Osteocyte (in vitro differentiated cells): Measurements from ENCODE around the gene CHRM2. TPM values are rescaled to one million over a fixed set of nuclear protein-coding genes. Genes with fewer than 3 reads are reported as not detected.

Experiments
- DNase-seq: peaks from one replicate; pipeline ENCODE4 v3.0.0; 2021; ENCODE audit warnings: mixed read lengths; ENCODE audit not compliant: unreplicated experiment; ENCODE audit errors: extremely low spot score
- H3K27ac Mint-ChIP-seq: one replicate; pipeline ENCODE4 v1.8.0; 2021; ENCODE audit warnings: mild to moderate bottlenecking, mixed read lengths; ENCODE audit not compliant: unreplicated experiment
- H3K27me3 Mint-ChIP-seq: one replicate; pipeline ENCODE4 v1.8.0; 2021; ENCODE audit warnings: mixed read lengths; ENCODE audit not compliant: unreplicated experiment
- H3K36me3 Mint-ChIP-seq: one replicate; pipeline ENCODE4 v1.8.0; 2021; ENCODE audit warnings: mixed read lengths; ENCODE audit not compliant: unreplicated experiment
- H3K4me1 Mint-ChIP-seq: one replicate; pipeline ENCODE4 v1.8.0; 2021; ENCODE audit warnings: mixed read lengths; ENCODE audit not compliant: unreplicated experiment
- H3K4me3 Mint-ChIP-seq: one replicate; pipeline ENCODE4 v1.8.0; 2021; ENCODE audit warnings: mild to moderate bottlenecking, moderate library complexity, mixed read lengths; ENCODE audit not compliant: unreplicated experiment
- H3K9me3 Mint-ChIP-seq: one replicate; pipeline ENCODE4 v1.8.0; 2021; ENCODE audit warnings: mixed read lengths; ENCODE audit not compliant: unreplicated experiment
- CTCF ChIP-seq: fragments of 200-600 bp; sonication (generic); IDR thresholded peaks from 2 replicates; pipeline ENCODE4 v1.5.0; 2021; ENCODE audit warnings: antibody characterized with exemption, mild to moderate bottlenecking, moderate library complexity
- microRNA-seq: library from miRNA; unstranded; fragments of <30 nt; microRNA quantifications from one replicate; pipeline ENCODE4 v1.1.0, GENCODE V29; 2020; ENCODE audit not compliant: unreplicated experiment
- total RNA-seq: library from RNA; stranded (reverse); gene quantifications from 2 replicates; pipeline ENCODE4 v1.2.1, GENCODE V29; 2021

Gene CHRM2
- total RNA-seq, 1 donor from 2014 or later, result 30.0 TPM

- Mint-ChIP-seq H3K4me1 (peaks cover 28% of the 10 kb centered on the region), H3K4me3 (no peak overlapping the region), H3K27me3 (no peaks in the 10 kb centered on the region), H3K9me3 (no peaks in the 10 kb centered on the region), H3K27ac (no peak overlapping the region), H3K36me3 (no peaks in the 10 kb centered on the region)
- TF ChIP-seq CTCF, result no peak
- DNase-seq, result no peak
Measured at GRCh38 chr7:137069249-137069963, 201.0 kb downstream of the CHRM2 start.

Small RNAs within 50 kb of the gene (microRNA-seq; reads per million reads assigned to microRNA genes)
- 164 reads per million, percentile 58 among the genes with 10 or more reads in this experiment for gene MIR490
